Tibial nerve (tissue), 4 donors: ENCODE data around the gene RNF43. TPM values are rescaled to one million over a fixed set of nuclear protein-coding genes. Genes with fewer than 3 reads are reported as not detected.

Experiments
- DNase-seq, 2 donors: peaks; one replicate each; pipeline ENCODE4 v3.0.0-alpha.2; 2019; ENCODE audit warnings: low spot score in 2 of 2
- H3K27ac ChIP-seq, 4 donors: fragments of 200-600 bp; sonication (generic) in 3 of 4; one replicate each; pipeline ENCODE4 v1.5.1; 2017 to 2019; ENCODE audit warnings: mild to moderate bottlenecking in 1 of 4
- H3K27me3 ChIP-seq, 2 donors: fragments of 200-600 bp; sonication (generic) in 1 of 2; one replicate each; pipeline versions ENCODE4 v1.5.1 to v1.6.0; 2017 to 2019
- H3K36me3 ChIP-seq, 3 donors: fragments of 200-600 bp; sonication (generic); one replicate each; pipeline ENCODE4 v1.5.1; 2018 to 2019
- H3K4me1 ChIP-seq, 4 donors: fragments of 200-600 bp; sonication (generic) in 3 of 4; one replicate each; pipeline ENCODE4 v1.5.1; 2017 to 2019
- H3K4me3 ChIP-seq, 4 donors: fragments of 200-600 bp; sonication (generic) in 3 of 4; one replicate each; pipeline ENCODE4 v1.5.1; 2017 to 2019; ENCODE audit warnings: mild to moderate bottlenecking in 1 of 4, moderate library complexity in 1 of 4
- H3K9me3 ChIP-seq, 4 donors: fragments of 200-600 bp; sonication (generic) in 3 of 4; one replicate each; pipeline ENCODE4 v1.5.1; 2017 to 2019
- EP300 ChIP-seq, 2 donors: sonication (generic); formaldehyde crosslinking; IDR thresholded peaks; one replicate each; pipeline ENCODE4 v1.6.1; 2017; ENCODE audit warnings: antibody characterized with exemption in 2 of 2, mild to moderate bottlenecking in 1 of 2
- POLR2A ChIP-seq, 2 donors: fragments of 450-650 bp; IDR thresholded peaks; one replicate each; pipeline ENCODE4 v1.6.1; 2017; ENCODE audit warnings: antibody characterized with exemption in 2 of 2, mild to moderate bottlenecking in 2 of 2, moderate library complexity in 2 of 2
- WGBS, 2 donors: methylation state at CpG; one replicate each; pipeline ENCODE4 v1.1.5; 2018; 5-methylcytosine and 5-hydroxymethylcytosine counted together
- total RNA-seq, 4 donors: library from RNA; depleted of rRNA; stranded (reverse); fragments of >200 nt; gene quantifications; one replicate each; pipeline ENCODE4 v1.1.0, GENCODE V29; 2016
- TF ChIP-seq, protein P1 (sequence below), 5 experiments: fragments of 200-600 bp in 3 of 5; fragments of 450-650 bp in 2 of 5; sonication (generic) in 3 of 5; IDR thresholded peaks; one replicate each; pipeline ENCODE4 v1.5.1; 2016 to 2019; ENCODE audit warnings: antibody characterized with exemption in 5 of 5, mild to moderate bottlenecking in 3 of 5, moderate library complexity in 2 of 5

RNF43 gene
- total RNA-seq, 4 donors from 2014 or later, result under 0.01 to 0.66 (median 0.50) TPM

GRCh38 chr17:58370716-58371115 lies 46.6 kb downstream of the RNF43 start:
- Histone ChIP-seq H3K4me1 (no peaks in the 10 kb centered on the region), H3K27ac (no peak overlapping the region), H3K9me3 (no peaks in the 10 kb centered on the region), H3K36me3 (no peaks in the 10 kb centered on the region), H3K27me3 (no peaks in the 10 kb centered on the region), H3K4me3 (no peak overlapping the region)
- DNase-seq, result no peak
- TF ChIP-seq POLR2A (IDR thresholded peaks at IDR 0.05) (no peak), EP300 (IDR thresholded peaks at IDR 0.05) (no peak)
- TF ChIP-seq, protein P1, sequence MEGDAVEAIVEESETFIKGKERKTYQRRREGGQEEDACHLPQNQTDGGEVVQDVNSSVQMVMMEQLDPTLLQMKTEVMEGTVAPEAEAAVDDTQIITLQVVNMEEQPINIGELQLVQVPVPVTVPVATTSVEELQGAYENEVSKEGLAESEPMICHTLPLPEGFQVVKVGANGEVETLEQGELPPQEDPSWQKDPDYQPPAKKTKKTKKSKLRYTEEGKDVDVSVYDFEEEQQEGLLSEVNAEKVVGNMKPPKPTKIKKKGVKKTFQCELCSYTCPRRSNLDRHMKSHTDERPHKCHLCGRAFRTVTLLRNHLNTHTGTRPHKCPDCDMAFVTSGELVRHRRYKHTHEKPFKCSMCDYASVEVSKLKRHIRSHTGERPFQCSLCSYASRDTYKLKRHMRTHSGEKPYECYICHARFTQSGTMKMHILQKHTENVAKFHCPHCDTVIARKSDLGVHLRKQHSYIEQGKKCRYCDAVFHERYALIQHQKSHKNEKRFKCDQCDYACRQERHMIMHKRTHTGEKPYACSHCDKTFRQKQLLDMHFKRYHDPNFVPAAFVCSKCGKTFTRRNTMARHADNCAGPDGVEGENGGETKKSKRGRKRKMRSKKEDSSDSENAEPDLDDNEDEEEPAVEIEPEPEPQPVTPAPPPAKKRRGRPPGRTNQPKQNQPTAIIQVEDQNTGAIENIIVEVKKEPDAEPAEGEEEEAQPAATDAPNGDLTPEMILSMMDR (IDR thresholded peaks at IDR 0.05), result no peak
- WGBS, 2 donors, result 84 to 90% methylated on average over 9 of the region's 9 CpGs

- no peak for DNase-seq
- TF ChIP-seq POLR2A (IDR thresholded peaks at IDR 0.05) (no peak), EP300 (IDR thresholded peaks at IDR 0.05) (no peak)
- TF ChIP-seq, protein P1 (IDR thresholded peaks at IDR 0.05), result no peak
- H3K27me3 ChIP-seq, result no peaks in the 10 kb centered on the region
- no peak overlapping the region for H3K4me3 ChIP-seq
- no peaks in the 10 kb centered on the region for H3K36me3 ChIP-seq
- no peaks in the 10 kb centered on the region for H3K4me1 ChIP-seq
- 91 to 97% methylated on average over 5 of the region's 5 CpGs for WGBS, 2 donors
- no peak overlapping the region for H3K27ac ChIP-seq
- no peaks in the 10 kb centered on the region for H3K9me3 ChIP-seq
Observed at GRCh38 chr17:58370309-58370708, 47.0 kb downstream of the RNF43 start.

- TF ChIP-seq POLR2A (IDR thresholded peaks at IDR 0.05) (no peak), EP300 (IDR thresholded peaks at IDR 0.05) (no peak)
- TF ChIP-seq, protein P1 (IDR thresholded peaks at IDR 0.05), result no peak
- WGBS, 2 donors, result 60 to 67% methylated on average over 5 of the region's 5 CpGs
- Histone ChIP-seq H3K4me3 (no peak overlapping the region), H3K4me1 (no peaks in the 10 kb centered on the region), H3K27me3 (no peaks in the 10 kb centered on the region), H3K9me3 (no peaks in the 10 kb centered on the region), H3K27ac (no peak overlapping the region), H3K36me3 (no peaks in the 10 kb centered on the region)
- no peak for DNase-seq
Observed at GRCh38 chr17:58369214-58370031, 47.9 kb downstream of the RNF43 start.

DNA sequence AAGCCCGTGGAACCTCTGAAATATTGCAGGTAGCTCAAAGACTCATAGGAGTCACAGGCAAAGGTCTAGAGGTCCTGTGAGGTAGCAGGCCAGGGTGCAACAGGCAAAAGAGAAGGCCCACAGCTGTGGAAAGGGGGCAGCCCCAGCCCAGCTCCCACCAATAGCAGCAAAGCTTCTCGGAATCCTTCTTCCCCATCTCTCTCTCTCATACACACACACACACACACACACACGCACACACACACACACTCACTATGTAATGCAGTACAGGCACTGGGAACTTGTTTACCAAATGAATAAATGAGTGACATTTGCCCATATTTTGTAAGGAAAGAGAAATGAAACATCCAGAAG lies 48.5 kb downstream of the RNF43 start:
- no peak for DNase-seq
- Histone ChIP-seq H3K9me3 (no peaks in the 10 kb centered on the region), H3K4me1 (no peaks in the 10 kb centered on the region), H3K36me3 (no peaks in the 10 kb centered on the region), H3K27me3 (no peaks in the 10 kb centered on the region), H3K4me3 (no peak overlapping the region), H3K27ac (no peak overlapping the region)
- WGBS, 2 donors, result 64 to 68% methylated on average over 3 of the region's 3 CpGs
- TF ChIP-seq, protein P1 (IDR thresholded peaks at IDR 0.05), result no peak
- TF ChIP-seq POLR2A (IDR thresholded peaks at IDR 0.05), result no peak
- TF ChIP-seq EP300 (IDR thresholded peaks at IDR 0.05), result no peak

Other genes with a start within 250 kb of the RNF43 start
- not detected for gene EPX, start 224.8 kb downstream of the RNF43 start, total RNA-seq
- gene MKS1, start 198.3 kb downstream of the RNF43 start, total RNA-seq, result 10 to 100 TPM; 15.7 to 25.1 (median 18.5) TPM
- not detected for gene LPO, start 178.9 kb downstream of the RNF43 start, total RNA-seq
- gene MPO, start 136.6 kb downstream of the RNF43 start, total RNA-seq, result not detected
- gene TSPOAP1, start 88.7 kb downstream of the RNF43 start, total RNA-seq, result 10 to 100 TPM; 11.4 to 16.3 (median 13.0) TPM
- gene SUPT4H1, start 65.3 kb downstream of the RNF43 start, total RNA-seq, result 10 to 100 TPM; 34.5 to 38.0 (median 35.2) TPM
- gene HSF5, start 70.9 kb upstream of the RNF43 start, total RNA-seq, result under 1 TPM in 1 of 4 donors, not detected in 3; 0.30 TPM
- 10 to 100 TPM; 35.4 to 73.7 (median 39.1) TPM for gene MTMR4, start 97.1 kb upstream of the RNF43 start, total RNA-seq